ENCODE results near the gene SLC12A7.

SLC12A7 gene

DNA sequence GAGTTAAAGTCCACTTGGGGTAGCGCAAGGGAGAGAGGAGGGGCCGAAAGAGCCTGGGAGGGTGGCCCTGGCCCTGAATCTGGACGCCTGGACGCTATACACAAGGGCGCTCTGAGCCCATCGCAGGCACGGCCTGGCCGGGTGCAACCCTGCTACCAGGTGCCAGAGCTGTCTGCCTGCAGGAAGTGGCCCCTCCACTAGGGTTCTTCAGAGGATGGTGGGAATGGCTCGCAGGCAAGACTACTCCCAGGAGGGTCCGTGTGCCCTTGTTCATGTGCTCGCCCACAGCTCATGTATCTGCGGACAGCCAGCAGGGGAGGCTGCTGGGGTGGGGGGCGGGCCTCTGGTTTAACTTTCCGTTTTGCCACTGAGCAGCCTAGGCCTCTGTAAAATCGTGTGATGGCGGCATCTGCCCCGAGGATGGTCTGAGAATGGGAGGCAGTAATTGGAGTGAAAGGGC is 104.6 kb downstream of the SLC12A7 start:
- no peak for TF ChIP-seq POLR2AphosphoS5 (IDR thresholded peaks at IDR 0.05; ENCODE audit: low read depth, low read length)
- TF ChIP-seq SIN3A (IDR thresholded peaks at IDR 0.05; ENCODE audit: borderline replicate concordance, insufficient read depth, low read length) = no peak
- TF ChIP-seq, protein P1, sequence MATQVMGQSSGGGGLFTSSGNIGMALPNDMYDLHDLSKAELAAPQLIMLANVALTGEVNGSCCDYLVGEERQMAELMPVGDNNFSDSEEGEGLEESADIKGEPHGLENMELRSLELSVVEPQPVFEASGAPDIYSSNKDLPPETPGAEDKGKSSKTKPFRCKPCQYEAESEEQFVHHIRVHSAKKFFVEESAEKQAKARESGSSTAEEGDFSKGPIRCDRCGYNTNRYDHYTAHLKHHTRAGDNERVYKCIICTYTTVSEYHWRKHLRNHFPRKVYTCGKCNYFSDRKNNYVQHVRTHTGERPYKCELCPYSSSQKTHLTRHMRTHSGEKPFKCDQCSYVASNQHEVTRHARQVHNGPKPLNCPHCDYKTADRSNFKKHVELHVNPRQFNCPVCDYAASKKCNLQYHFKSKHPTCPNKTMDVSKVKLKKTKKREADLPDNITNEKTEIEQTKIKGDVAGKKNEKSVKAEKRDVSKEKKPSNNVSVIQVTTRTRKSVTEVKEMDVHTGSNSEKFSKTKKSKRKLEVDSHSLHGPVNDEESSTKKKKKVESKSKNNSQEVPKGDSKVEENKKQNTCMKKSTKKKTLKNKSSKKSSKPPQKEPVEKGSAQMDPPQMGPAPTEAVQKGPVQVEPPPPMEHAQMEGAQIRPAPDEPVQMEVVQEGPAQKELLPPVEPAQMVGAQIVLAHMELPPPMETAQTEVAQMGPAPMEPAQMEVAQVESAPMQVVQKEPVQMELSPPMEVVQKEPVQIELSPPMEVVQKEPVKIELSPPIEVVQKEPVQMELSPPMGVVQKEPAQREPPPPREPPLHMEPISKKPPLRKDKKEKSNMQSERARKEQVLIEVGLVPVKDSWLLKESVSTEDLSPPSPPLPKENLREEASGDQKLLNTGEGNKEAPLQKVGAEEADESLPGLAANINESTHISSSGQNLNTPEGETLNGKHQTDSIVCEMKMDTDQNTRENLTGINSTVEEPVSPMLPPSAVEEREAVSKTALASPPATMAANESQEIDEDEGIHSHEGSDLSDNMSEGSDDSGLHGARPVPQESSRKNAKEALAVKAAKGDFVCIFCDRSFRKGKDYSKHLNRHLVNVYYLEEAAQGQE (IDR thresholded peaks at IDR 0.05; ENCODE audit: insufficient read depth in 1 of 2, low read depth in 2 of 2, low read length in 2 of 2) = no peak
- TF ChIP-seq FOXP2 (optimal IDR thresholded peaks at IDR 0.05; ENCODE audit: borderline replicate concordance, extremely low read depth, extremely low read length, insufficient read depth) = no peak
- TF ChIP-seq TAF1 (IDR thresholded peaks at IDR 0.05; ENCODE audit: borderline replicate concordance, insufficient read depth, low read length) = no peak

DNA sequence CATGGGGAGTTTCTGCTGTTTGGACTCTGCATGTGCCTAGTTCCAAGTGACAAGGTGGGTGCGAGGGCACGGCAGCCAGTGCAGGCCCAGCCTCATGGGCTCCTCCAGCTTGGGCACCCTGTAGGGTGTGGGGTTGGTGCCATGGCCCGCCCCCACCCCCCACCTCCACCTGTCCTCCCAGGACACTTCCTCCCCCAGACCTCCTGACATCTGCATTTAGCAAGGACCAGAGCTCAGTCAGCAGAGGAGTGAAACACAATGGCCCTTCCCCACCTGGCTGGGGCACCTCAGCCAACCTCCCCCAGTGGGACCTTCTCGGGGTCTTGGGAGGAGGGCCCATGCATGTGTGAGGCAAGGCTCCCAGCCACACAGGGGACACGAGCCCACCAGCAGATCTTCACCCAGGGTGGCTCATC is 105.2 kb downstream of the SLC12A7 start:
- TF ChIP-seq FOXP2 (optimal IDR thresholded peaks at IDR 0.05; ENCODE audit: borderline replicate concordance, extremely low read depth, extremely low read length, insufficient read depth) (no peak), SIN3A (IDR thresholded peaks at IDR 0.05; ENCODE audit: borderline replicate concordance, insufficient read depth, low read length) (no peak), POLR2AphosphoS5 (IDR thresholded peaks at IDR 0.05; ENCODE audit: low read depth, low read length) (no peak), TAF1 (IDR thresholded peaks at IDR 0.05; ENCODE audit: borderline replicate concordance, insufficient read depth, low read length) (no peak)
- TF ChIP-seq, protein P1 (IDR thresholded peaks at IDR 0.05; ENCODE audit: insufficient read depth in 1 of 2, low read depth in 2 of 2, low read length in 2 of 2) = no peak

DNA sequence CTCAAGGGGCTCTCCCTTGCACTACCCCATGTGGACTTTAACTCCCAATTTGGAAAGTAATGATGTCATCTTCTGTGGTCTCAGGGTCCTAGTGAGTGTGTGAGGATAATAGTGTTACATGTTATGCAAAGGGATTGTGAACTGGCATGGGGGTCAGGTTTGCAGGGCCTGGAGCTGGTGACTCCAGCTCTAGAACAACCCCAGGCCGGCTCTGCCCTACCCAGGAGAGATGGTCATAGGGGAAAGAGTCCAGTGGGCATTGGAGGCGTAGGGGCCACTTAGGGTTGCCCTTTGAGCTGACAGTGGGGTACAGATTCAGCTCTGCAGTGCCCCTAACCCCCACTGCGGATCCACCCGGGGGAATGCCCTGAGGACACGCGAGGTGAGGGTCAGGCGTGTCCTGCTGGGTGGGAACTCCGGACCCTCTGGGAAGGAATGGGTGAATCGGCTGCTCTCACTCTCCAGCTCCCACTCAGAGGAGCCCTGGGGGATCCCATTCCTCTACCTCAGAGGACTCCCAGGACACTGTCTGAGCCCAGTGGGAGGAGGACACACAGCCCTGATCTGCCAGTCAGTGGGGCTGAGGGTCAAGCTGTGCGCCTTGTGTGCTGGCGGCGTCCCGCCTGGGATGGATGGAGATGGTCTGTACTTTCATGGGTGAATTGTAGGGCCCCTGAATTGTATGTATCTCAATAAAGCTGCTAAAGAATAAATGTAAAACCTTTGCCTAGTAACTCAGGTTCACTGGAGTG is 105.8 kb downstream of the SLC12A7 start:
- TF ChIP-seq, protein P1 (IDR thresholded peaks at IDR 0.05; ENCODE audit: insufficient read depth in 1 of 2, low read depth in 2 of 2, low read length in 2 of 2) = no peak
- TF ChIP-seq TAF1 (IDR thresholded peaks at IDR 0.05; ENCODE audit: borderline replicate concordance, insufficient read depth, low read length) (no peak), SIN3A (IDR thresholded peaks at IDR 0.05; ENCODE audit: borderline replicate concordance, insufficient read depth, low read length) (no peak), FOXP2 (optimal IDR thresholded peaks at IDR 0.05; ENCODE audit: borderline replicate concordance, extremely low read depth, extremely low read length, insufficient read depth) (no peak), POLR2AphosphoS5 (IDR thresholded peaks at IDR 0.05; ENCODE audit: low read depth, low read length) (no peak)

DNA sequence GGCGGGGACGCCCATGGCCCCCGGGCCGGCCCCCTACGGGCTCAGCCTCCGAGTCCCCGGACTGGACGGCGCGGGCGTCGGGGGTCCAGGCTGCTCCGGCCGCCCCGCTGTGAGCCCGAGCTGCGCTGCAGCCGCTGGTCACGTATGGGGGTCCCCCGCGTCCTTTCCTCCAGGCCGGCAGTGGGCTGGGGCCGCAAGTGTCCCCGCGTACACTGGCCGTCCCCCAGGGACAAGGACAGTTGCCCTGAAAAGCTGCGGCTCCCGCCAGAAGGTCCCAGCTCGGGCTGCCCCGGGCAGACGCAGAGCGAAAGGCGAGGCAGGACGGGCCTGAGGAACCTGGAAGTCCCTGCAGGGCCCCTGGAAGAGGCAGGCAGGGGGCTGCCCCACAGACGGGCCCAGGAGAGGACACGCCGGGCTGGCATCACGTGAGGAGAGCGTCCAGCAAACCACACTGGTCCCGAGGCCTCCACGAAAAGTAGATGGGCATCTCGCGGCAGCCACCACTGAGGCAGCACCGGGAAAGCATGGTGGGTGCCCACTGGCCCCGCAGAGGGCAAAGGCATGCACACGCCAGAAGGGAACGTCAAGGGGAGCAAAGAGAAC is 106.5 kb downstream of the SLC12A7 start:
- TF ChIP-seq FOXP2 (optimal IDR thresholded peaks at IDR 0.05; ENCODE audit: borderline replicate concordance, extremely low read depth, extremely low read length, insufficient read depth) = no peak
- TF ChIP-seq POLR2AphosphoS5 (IDR thresholded peaks at IDR 0.05; ENCODE audit: low read depth, low read length) = no peak
- no peak for TF ChIP-seq SIN3A (IDR thresholded peaks at IDR 0.05; ENCODE audit: borderline replicate concordance, insufficient read depth, low read length)
- TF ChIP-seq, protein P1 (IDR thresholded peaks at IDR 0.05; ENCODE audit: insufficient read depth in 1 of 2, low read depth in 2 of 2, low read length in 2 of 2) = no peak
- TF ChIP-seq TAF1 (IDR thresholded peaks at IDR 0.05; ENCODE audit: borderline replicate concordance, insufficient read depth, low read length) = no peak

All from PFSK-1 (cell line).